ENCODE results near the gene EGF. TPM values are rescaled to one million over a fixed set of nuclear protein-coding genes. Genes with fewer than 3 reads are reported as not detected.
"Not testable (repeated sequence)": the region's sequence is repeated elsewhere in the genome, so short reads cannot be mapped to it uniquely, and the experiment has no call there.

EGF gene
- not detected for total RNA-seq

- Mint-ChIP-seq H3K9me3 (no peaks in the 10 kb centered on the region), H3K36me3 (ENCODE audit: low read depth) (no peaks in the 10 kb centered on the region), H3K27ac (no peak within 1 kb of the TSS), H3K27me3 (peaks cover 42% of the 10 kb centered on the region), H3K4me1 (no peaks in the 10 kb centered on the region), H3K4me3 (no peak within 1 kb of the TSS)
- ATAC-seq (replicated peaks), result no peak
These were observed at the start of gene EGF for GRCh38 chr4:109912706-109913595. TSS of gene EGF (plus strand) at chr4:109912883. CDS start at chr4:109913336, 453 bp downstream.

GRCh38 chr4:109864134-109864533 is 48.5 kb upstream of the EGF start:
- ATAC-seq (replicated peaks), result no peak
- Mint-ChIP-seq H3K4me1 (no peaks in the 10 kb centered on the region), H3K4me3 (no peak overlapping the region), H3K27ac (no peak overlapping the region), H3K9me3 (no peaks in the 10 kb centered on the region), H3K36me3 (ENCODE audit: low read depth) (no peaks in the 10 kb centered on the region), H3K27me3 (no peaks in the 10 kb centered on the region)

- Mint-ChIP-seq H3K9me3 (no peaks in the 10 kb centered on the region), H3K4me3 (no peak overlapping the region), H3K36me3 (ENCODE audit: low read depth) (no peaks in the 10 kb centered on the region), H3K27me3 (no peaks in the 10 kb centered on the region), H3K4me1 (no peaks in the 10 kb centered on the region), H3K27ac (no peak overlapping the region)
- ATAC-seq (replicated peaks), result no peak
These were observed 42.6 kb upstream of the EGF start for GRCh38 chr4:109870061-109870460.

- Mint-ChIP-seq H3K27me3 (peaks cover 4% of the 10 kb centered on the region), H3K9me3 (no peaks in the 10 kb centered on the region), H3K4me1 (no peaks in the 10 kb centered on the region)
These were observed 40.6 kb upstream of the EGF start for GRCh38 chr4:109872065-109872464.

GRCh38 chr4:109872950-109873656 is 39.6 kb upstream of the EGF start:
- no peak for ATAC-seq (replicated peaks)
- no peaks in the 10 kb centered on the region for H3K36me3 Mint-ChIP-seq (ENCODE audit: low read depth)

More at GRCh38 chr4:109872065-109872464, 40.6 kb upstream of the EGF start:
- H3K4me3 Mint-ChIP-seq, result no peak overlapping the region
- no peak for ATAC-seq (replicated peaks)
- H3K27ac Mint-ChIP-seq, result no peak overlapping the region
- H3K36me3 Mint-ChIP-seq (ENCODE audit: low read depth), result no peaks in the 10 kb centered on the region

GRCh38 chr4:109873791-109874514 is 38.7 kb upstream of the EGF start:
- H3K27ac Mint-ChIP-seq, result no peak overlapping the region
- ATAC-seq (replicated peaks), result no peak
- no peaks in the 10 kb centered on the region for H3K9me3 Mint-ChIP-seq
- no peaks in the 10 kb centered on the region for H3K36me3 Mint-ChIP-seq (ENCODE audit: low read depth)
- peaks cover 4% of the 10 kb centered on the region for H3K27me3 Mint-ChIP-seq
- H3K4me1 Mint-ChIP-seq, result no peaks in the 10 kb centered on the region
- no peak overlapping the region for H3K4me3 Mint-ChIP-seq

More at GRCh38 chr4:109872950-109873656, 39.6 kb upstream of the EGF start:
- no peaks in the 10 kb centered on the region for H3K9me3 Mint-ChIP-seq
- H3K4me3 Mint-ChIP-seq, result no peak overlapping the region
- H3K4me1 Mint-ChIP-seq, result no peaks in the 10 kb centered on the region
- H3K27ac Mint-ChIP-seq, result no peak overlapping the region
- peaks cover 4% of the 10 kb centered on the region for H3K27me3 Mint-ChIP-seq

- H3K27ac Mint-ChIP-seq, result no peak overlapping the region
- no peaks in the 10 kb centered on the region for H3K36me3 Mint-ChIP-seq (ENCODE audit: low read depth)
- no peak overlapping the region for H3K4me3 Mint-ChIP-seq
- no peak for ATAC-seq (replicated peaks)
- no peaks in the 10 kb centered on the region for H3K9me3 Mint-ChIP-seq
- no peaks in the 10 kb centered on the region for H3K4me1 Mint-ChIP-seq
- H3K27me3 Mint-ChIP-seq, result peaks cover 8% of the 10 kb centered on the region
These were observed 37.6 kb upstream of the EGF start for GRCh38 chr4:109875106-109875505.

- not testable (repeated sequence) for H3K4me1 Mint-ChIP-seq; H3K36me3 Mint-ChIP-seq (ENCODE audit: low read depth); H3K9me3 Mint-ChIP-seq; ATAC-seq (replicated peaks); H3K27ac Mint-ChIP-seq; H3K4me3 Mint-ChIP-seq; H3K27me3 Mint-ChIP-seq
These were observed 37.1 kb upstream of the EGF start for GRCh38 chr4:109875553-109875952.

GRCh38 chr4:109876634-109877265 is 35.9 kb upstream of the EGF start:
- Mint-ChIP-seq H3K36me3 (ENCODE audit: low read depth) (no peaks in the 10 kb centered on the region), H3K9me3 (no peaks in the 10 kb centered on the region), H3K4me3 (no peak overlapping the region), H3K27me3 (peaks cover 8% of the 10 kb centered on the region), H3K4me1 (no peaks in the 10 kb centered on the region), H3K27ac (no peak overlapping the region)
- no peak for ATAC-seq (replicated peaks)

GRCh38 chr4:109877400-109877799 is 35.3 kb upstream of the EGF start:
- H3K27ac Mint-ChIP-seq, result no peak overlapping the region
- no peaks in the 10 kb centered on the region for H3K9me3 Mint-ChIP-seq
- H3K4me3 Mint-ChIP-seq, result no peak overlapping the region
- no peaks in the 10 kb centered on the region for H3K36me3 Mint-ChIP-seq (ENCODE audit: low read depth)
- H3K27me3 Mint-ChIP-seq, result peaks cover 8% of the 10 kb centered on the region
- no peaks in the 10 kb centered on the region for H3K4me1 Mint-ChIP-seq
- no peak for ATAC-seq (replicated peaks)

GRCh38 chr4:109878355-109878754 is 34.3 kb upstream of the EGF start:
- H3K27me3 Mint-ChIP-seq, result peaks cover 8% of the 10 kb centered on the region
- ATAC-seq (replicated peaks), result no peak
- no peak overlapping the region for H3K4me3 Mint-ChIP-seq
- no peaks in the 10 kb centered on the region for H3K4me1 Mint-ChIP-seq
- H3K27ac Mint-ChIP-seq, result no peak overlapping the region
- H3K36me3 Mint-ChIP-seq (ENCODE audit: low read depth), result no peaks in the 10 kb centered on the region
- H3K9me3 Mint-ChIP-seq, result no peaks in the 10 kb centered on the region

GRCh38 chr4:109879081-109879480 is 33.6 kb upstream of the EGF start:
- Mint-ChIP-seq H3K27me3 (peaks cover 8% of the 10 kb centered on the region), H3K4me3 (no peak overlapping the region), H3K9me3 (no peaks in the 10 kb centered on the region), H3K27ac (no peak overlapping the region), H3K4me1 (no peaks in the 10 kb centered on the region), H3K36me3 (ENCODE audit: low read depth) (no peaks in the 10 kb centered on the region)
- no peak for ATAC-seq (replicated peaks)

GRCh38 chr4:109879636-109880314 is 32.9 kb upstream of the EGF start:
- Mint-ChIP-seq H3K27me3 (peaks cover 8% of the 10 kb centered on the region), H3K4me3 (no peak overlapping the region), H3K4me1 (no peaks in the 10 kb centered on the region), H3K27ac (no peak overlapping the region), H3K9me3 (no peaks in the 10 kb centered on the region), H3K36me3 (ENCODE audit: low read depth) (no peaks in the 10 kb centered on the region)
- no peak for ATAC-seq (replicated peaks)

GRCh38 chr4:109886303-109886702 is 26.4 kb upstream of the EGF start:
- no peak overlapping the region for H3K4me3 Mint-ChIP-seq
- no peaks in the 10 kb centered on the region for H3K36me3 Mint-ChIP-seq (ENCODE audit: low read depth)
- H3K9me3 Mint-ChIP-seq, result no peaks in the 10 kb centered on the region
- no peak overlapping the region for H3K27ac Mint-ChIP-seq
- no peaks in the 10 kb centered on the region for H3K27me3 Mint-ChIP-seq
- no peak for ATAC-seq (replicated peaks)
- no peaks in the 10 kb centered on the region for H3K4me1 Mint-ChIP-seq
